Osteoblast (primary cell): ENCODE results near the gene SIGLEC9. TPM values are rescaled to one million over a fixed set of nuclear protein-coding genes. Genes with fewer than 3 reads are reported as not detected.

Experiments used
- DNase-seq: peaks from one replicate; pipeline ENCODE4 v3.0.0; 2011; ENCODE audit warnings: low spot score, mixed read lengths; ENCODE audit not compliant: insufficient read length; ENCODE audit errors: missing footprints
- H2AFZ ChIP-seq: 2 replicates; pipeline ENCODE4 v1.6.0; 2011; ENCODE audit warnings: mild to moderate bottlenecking, low read length
- H3K27ac ChIP-seq: 2 replicates; pipeline ENCODE4 v1.5.1; 2011; ENCODE audit warnings: mild to moderate bottlenecking, low read depth, low read length, moderate library complexity
- H3K27me3 ChIP-seq: 2 replicates; pipeline ENCODE4 v1.6.0; 2012; ENCODE audit warnings: mild to moderate bottlenecking, control low read depth, inconsistent platforms, low read length, moderate library complexity; ENCODE audit not compliant: insufficient read depth
- H3K36me3 ChIP-seq: 2 replicates; pipeline ENCODE4 v1.5.1; 2011; ENCODE audit warnings: mild to moderate bottlenecking, low read length, control low read depth, moderate library complexity; ENCODE audit not compliant: insufficient read depth
- H3K4me1 ChIP-seq: 2 replicates; pipeline ENCODE4 v1.5.1; 2011; ENCODE audit warnings: mild to moderate bottlenecking, low read length, control low read depth, moderate library complexity; ENCODE audit not compliant: insufficient read depth
- H3K4me2 ChIP-seq: 2 replicates; pipeline ENCODE4 v1.6.0; 2011; ENCODE audit warnings: mild to moderate bottlenecking, low read length; ENCODE audit not compliant: insufficient read depth
- H3K4me3 ChIP-seq: fragments of 200-600 bp; sonication (generic); 3 replicates; pipeline ENCODE4 v1.5.1; 2012; ENCODE audit warnings: mild to moderate bottlenecking, low read length, inconsistent platforms; ENCODE audit not compliant: insufficient read depth
- H3K79me2 ChIP-seq: 2 replicates; pipeline ENCODE4 v1.6.0; 2012; ENCODE audit warnings: mild to moderate bottlenecking, low read length, control low read depth, inconsistent platforms; ENCODE audit not compliant: insufficient read depth
- H3K9me3 ChIP-seq: 2 replicates; pipeline ENCODE4 v1.5.1; 2011; ENCODE audit warnings: low read depth, low read length, control low read depth
- H4K20me1 ChIP-seq: 2 replicates; pipeline ENCODE4 v1.6.0; 2012; ENCODE audit warnings: mild to moderate bottlenecking, low read length, control low read depth; ENCODE audit not compliant: insufficient read depth
- CTCF ChIP-seq: IDR thresholded peaks from 2 replicates; pipeline ENCODE4 v1.5.1; 2011; ENCODE audit warnings: mild to moderate bottlenecking, low read depth, low read length, moderate library complexity; ENCODE audit errors: extremely low read depth
- total RNA-seq: library from RNA; depleted of rRNA; stranded (reverse); fragments of >200 nt; gene quantifications from 2 replicates; pipeline ENCODE4 v1.2.3, GENCODE V29; 2012

Gene SIGLEC9
- total RNA-seq, 1 donor, result not detected

GRCh38 chr19:51123381-51123800 lies 1.3 kb upstream of the SIGLEC9 start:
- peaks cover 6% of the 10 kb centered on the region for H3K4me1 ChIP-seq
- no peak overlapping the region for H3K4me3 ChIP-seq
- peaks cover 4% of the 10 kb centered on the region for H3K27me3 ChIP-seq
- H3K27ac ChIP-seq, result no peak overlapping the region
- no peak for DNase-seq
- no peak for TF ChIP-seq CTCF
- no peaks in the 10 kb centered on the region for H3K79me2 ChIP-seq
- no peak overlapping the region for H3K4me2 ChIP-seq
- no peaks in the 10 kb centered on the region for H3K9me3 ChIP-seq
- H2AFZ ChIP-seq, result no peak overlapping the region
- H4K20me1 ChIP-seq, result no peaks in the 10 kb centered on the region
- H3K36me3 ChIP-seq, result no peaks in the 10 kb centered on the region

GRCh38 chr19:51123802-51124201 lies 904 bp upstream of the SIGLEC9 start:
- H3K27me3 ChIP-seq, result peaks cover 4% of the 10 kb centered on the region
- H3K4me3 ChIP-seq, result no peak overlapping the region
- H3K4me2 ChIP-seq, result no peak overlapping the region
- H4K20me1 ChIP-seq, result no peaks in the 10 kb centered on the region
- peak; percentile 30 for DNase-seq
- no peaks in the 10 kb centered on the region for H3K36me3 ChIP-seq
- H3K9me3 ChIP-seq, result no peaks in the 10 kb centered on the region
- no peak overlapping the region for H3K27ac ChIP-seq
- H3K4me1 ChIP-seq, result peaks cover 8% of the 10 kb centered on the region
- H2AFZ ChIP-seq, result no peak overlapping the region
- TF ChIP-seq CTCF, result no peak
- H3K79me2 ChIP-seq, result no peaks in the 10 kb centered on the region

GRCh38 chr19:51124216-51124615 lies 490 bp upstream of the SIGLEC9 start:
- H3K4me3 ChIP-seq, result no peak overlapping the region
- no peak overlapping the region for H3K27ac ChIP-seq
- no peaks in the 10 kb centered on the region for H4K20me1 ChIP-seq
- no peak for DNase-seq
- no peak overlapping the region for H3K4me2 ChIP-seq
- no peak overlapping the region for H2AFZ ChIP-seq
- no peaks in the 10 kb centered on the region for H3K9me3 ChIP-seq
- peaks cover 4% of the 10 kb centered on the region for H3K27me3 ChIP-seq
- TF ChIP-seq CTCF, result no peak
- H3K79me2 ChIP-seq, result no peaks in the 10 kb centered on the region
- peaks cover 8% of the 10 kb centered on the region for H3K4me1 ChIP-seq
- H3K36me3 ChIP-seq, result no peaks in the 10 kb centered on the region

DNA sequence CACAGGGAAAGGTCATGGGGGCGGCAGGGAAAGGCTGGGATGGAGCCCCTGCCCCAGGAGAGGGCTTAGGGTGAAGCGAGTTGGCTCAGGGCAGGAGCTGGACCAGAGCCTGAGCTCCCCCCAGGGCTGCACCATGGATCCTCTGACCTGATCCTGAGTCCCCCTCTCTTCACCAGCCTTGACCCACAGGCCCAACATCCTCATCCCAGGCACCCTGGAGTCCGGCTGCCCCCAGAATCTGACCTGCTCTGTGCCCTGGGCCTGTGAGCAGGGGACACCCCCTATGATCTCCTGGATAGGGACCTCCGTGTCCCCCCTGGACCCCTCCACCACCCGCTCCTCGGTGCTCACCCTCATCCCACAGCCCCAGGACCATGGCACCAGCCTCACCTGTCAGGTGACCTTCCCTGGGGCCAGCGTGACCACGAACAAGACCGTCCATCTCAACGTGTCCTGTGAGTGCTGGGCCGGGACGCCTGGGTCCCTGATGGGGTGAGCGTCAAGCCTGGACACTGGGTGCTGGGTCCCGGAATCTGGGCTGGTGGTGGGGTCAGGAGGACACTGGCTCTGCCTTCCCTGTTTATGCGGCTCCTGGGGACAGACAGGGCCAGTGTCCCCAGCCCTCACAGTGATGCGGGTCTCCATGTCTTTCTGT lies 842 bp downstream of the SIGLEC9 start:
- Histone ChIP-seq H3K27ac (no peak overlapping the region), H3K4me2 (no peak overlapping the region), H2AFZ (no peak overlapping the region), H3K79me2 (no peaks in the 10 kb centered on the region), H4K20me1 (no peaks in the 10 kb centered on the region), H3K36me3 (no peaks in the 10 kb centered on the region), H3K9me3 (no peaks in the 10 kb centered on the region), H3K27me3 (peaks cover 4% of the 10 kb centered on the region), H3K4me3 (no peak overlapping the region), H3K4me1 (peaks cover 8% of the 10 kb centered on the region)
- no peak for TF ChIP-seq CTCF
- no peak for DNase-seq
